HG03045 (cell line): ENCODE results near the gene ZNF630.
"Not testable (repeated sequence)": the region's sequence is repeated elsewhere in the genome, so short reads cannot be mapped to it uniquely, and the experiment has no call there.

ENCODE experiments used
- ATAC-seq: cut with Tn5 transposase; IDR thresholded peaks from one replicate; pipeline ENCODE4 v1.9.1; 2021; ENCODE audit warnings: mild to moderate bottlenecking, moderate library complexity; ENCODE audit not compliant: unreplicated experiment

The ZNF630 gene

DNA sequence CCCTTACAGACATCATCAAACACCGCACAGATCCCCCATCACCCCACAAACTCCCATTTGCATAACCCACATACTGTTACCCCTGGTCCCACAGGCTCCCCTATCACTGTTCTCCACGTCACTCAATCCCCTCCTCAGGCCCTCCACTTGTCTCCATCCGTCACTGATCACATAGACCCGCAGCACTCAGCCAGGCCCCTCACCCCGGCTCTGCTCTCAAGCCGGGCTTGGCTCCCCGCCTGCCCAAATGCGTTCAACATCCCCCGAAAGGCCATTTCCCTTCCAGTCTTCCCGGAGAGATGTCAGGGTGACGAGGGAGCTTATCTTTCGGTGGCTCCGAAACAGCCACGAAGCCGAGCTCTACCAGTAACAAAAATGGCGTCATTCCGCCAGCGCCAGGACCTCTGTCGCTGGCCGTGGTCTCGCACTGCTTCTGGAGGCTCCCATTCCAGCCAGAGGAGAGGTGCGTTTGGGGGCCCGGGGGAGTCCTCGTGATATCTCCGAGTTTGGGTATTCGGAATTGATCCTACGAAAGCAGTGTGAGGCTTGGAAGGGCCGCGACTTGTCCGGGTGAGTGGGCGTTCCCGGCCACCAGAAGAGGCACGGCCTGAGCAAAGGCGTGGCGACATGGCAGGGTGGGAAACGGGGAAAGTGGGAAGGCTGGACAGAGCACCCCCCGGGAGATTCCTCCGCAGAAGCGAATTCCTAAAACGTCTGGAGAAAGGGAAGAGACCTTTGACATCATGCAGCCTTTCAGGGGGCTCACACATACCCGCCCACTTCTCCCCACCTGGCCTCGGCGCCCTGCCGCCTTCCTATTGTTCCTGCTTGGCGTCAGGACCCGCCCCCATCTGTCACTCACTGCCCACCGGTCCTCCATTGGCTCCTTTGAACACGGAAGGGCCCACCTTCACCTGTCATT lies at the start of gene ZNF630:
Gene ZNF630 (minus strand): TSS at position 577 of the 922 bp plus-strand sequence. CDS start 4,754 bp downstream, outside the sequence.
- peak; percentile 90 for ATAC-seq

DNA sequence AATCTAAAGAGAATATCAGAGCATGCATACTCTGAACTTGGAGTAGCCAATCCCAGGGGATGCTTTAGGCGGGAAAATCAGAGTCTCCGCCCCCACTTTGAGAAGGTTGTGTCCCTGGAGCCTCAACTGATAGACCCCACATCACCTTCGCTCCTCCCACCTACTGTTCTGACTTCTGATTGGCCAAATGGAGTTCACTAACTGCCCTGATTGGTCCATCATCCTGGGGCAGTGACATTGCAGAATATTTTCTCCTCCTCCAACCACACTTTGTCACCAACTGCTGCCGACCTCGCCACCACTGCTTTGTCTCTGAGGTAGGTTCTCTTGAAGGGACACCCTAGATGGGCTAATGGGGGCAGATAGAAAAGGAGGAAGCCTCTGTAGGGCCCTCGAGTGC lies 36.3 kb upstream of the ZNF630 start:
- no peak for ATAC-seq

- ATAC-seq = no peak
Measured at GRCh38 chrX:48102874-48103374, 31.5 kb upstream of the ZNF630 start.

GRCh38 chrX:48101443-48101842 lies 30.0 kb upstream of the ZNF630 start:
- no peak for ATAC-seq

GRCh38 chrX:48092558-48092957 lies 21.1 kb upstream of the ZNF630 start:
- ATAC-seq = not testable (repeated sequence)

DNA sequence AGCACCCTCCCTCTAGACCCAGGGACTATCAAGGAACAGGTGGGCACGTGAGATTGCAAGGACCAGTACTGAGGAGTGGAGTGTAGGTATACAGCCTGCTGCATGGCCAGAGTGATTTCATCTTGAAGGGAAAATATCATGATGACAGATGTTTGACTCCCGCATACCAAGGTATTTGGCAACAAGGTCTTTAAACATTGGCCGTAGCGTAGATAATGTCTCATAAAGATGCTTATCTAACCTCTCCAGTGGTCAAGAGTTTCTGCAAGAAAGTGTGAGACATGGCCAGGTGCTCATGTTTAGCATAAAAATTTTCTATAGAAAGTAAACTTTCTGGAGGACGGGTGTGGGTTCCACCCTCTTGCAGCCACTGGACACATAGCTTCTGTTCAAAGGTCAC lies 18.7 kb upstream of the ZNF630 start:
- ATAC-seq = no peak

DNA sequence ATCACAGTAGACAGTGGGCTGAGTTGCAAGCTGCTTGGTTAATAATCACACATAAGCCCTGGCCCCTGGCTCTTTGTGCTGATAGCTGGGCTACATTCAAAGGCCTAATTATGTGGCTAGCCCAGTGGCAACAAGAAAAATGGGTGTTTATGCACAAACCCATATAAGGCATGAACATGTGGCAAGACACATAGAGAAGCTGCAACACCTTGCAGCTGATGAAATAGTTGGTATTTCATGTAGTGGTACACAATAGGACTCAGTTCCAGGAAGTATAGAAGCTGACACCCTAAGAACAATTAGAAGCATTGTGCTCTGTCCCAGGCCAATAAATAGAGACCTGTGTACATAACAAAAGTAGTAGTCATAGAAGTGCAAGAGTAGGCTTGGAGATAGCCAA lies 14.6 kb upstream of the ZNF630 start:
- ATAC-seq = no peak

- no peak for ATAC-seq
Measured at GRCh38 chrX:48083706-48084105, 12.3 kb upstream of the ZNF630 start.

DNA sequence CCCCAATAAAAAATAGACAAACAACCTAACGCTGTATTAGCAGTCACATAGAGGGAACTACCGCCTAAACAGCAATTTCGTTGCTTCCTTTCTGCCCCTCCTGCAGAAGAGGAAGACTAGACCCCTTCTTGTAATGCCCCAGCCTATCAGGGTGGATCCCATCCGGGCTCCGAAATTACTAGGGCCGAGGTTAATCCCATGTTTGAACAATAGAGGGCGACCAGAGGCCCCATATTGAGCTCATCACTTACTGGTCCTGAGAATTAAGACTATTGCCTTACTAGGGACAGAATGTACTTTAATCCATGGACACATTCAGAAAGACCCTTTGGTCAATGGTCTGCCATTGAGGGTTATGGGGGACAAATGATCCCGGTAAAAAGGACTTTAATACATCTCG lies 11.8 kb upstream of the ZNF630 start:
- no peak for ATAC-seq

DNA sequence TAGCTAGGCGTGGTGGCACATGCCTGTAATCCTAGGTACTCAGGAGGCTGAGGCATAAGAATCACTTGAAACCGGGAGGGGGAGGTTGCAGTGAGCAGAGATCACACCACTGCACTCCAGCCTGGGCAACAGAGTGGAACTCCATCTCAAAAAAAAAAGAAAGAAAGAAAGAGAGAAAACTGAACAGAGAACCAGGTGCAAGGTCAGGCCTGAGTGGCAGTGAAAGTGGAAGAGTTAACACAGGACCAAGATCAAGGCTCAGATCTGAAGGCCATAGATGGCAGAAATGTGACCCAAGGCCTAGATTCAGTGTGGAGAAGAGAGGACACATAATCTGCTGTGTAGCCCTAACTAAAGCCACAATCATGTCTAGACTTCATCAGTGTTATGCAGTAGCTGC lies 4.9 kb upstream of the ZNF630 start:
- no peak for ATAC-seq

- no peak for ATAC-seq
Measured at GRCh38 chrX:48071986-48072605, 656 bp upstream of the ZNF630 start.

DNA sequence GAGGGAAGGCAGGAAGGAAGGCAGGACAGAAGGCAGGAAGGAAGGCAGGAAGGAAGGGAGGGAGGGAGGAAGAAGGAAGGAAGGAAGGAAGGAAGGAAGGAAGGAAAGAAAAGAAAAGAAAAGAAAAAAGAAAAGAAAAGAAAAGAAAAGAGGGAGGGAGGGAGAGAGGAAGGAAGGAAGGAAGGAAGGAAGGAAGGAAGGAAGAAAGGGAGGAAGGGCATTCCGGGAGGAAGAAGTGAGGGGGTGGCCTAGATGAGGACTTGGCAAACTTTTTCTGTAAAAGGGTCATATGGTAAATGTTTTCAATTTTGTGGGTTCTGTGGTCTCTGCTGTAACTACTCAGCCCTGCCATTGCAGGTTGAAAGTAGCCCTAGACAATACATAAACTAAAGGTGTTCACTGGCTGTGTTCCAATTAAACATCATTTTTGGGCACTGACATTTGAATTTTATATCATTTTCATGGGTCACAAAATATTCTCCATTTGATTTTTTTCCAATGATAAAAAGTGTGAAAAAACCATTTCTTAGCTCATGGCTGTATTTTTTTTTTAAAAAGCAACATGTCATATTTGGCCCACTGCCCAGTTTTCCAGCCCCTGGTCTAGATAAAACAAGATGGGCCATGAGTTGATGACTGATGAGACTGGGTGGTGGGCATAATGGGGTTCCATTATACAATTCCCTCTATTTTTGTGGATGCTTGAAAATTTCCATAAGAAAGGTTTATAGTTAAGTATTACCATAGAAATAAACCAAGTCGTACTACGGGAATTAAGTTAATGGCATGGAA lies 3.1 kb downstream of the ZNF630 start:
- no peak for ATAC-seq

GRCh38 chrX:48064261-48064660 lies 7.2 kb downstream of the ZNF630 start:
- ATAC-seq = no peak

GRCh38 chrX:48059296-48059639 lies 12.2 kb downstream of the ZNF630 start:
- no peak for ATAC-seq

GRCh38 chrX:48058621-48059295 lies 12.7 kb downstream of the ZNF630 start:
- ATAC-seq = no peak

DNA sequence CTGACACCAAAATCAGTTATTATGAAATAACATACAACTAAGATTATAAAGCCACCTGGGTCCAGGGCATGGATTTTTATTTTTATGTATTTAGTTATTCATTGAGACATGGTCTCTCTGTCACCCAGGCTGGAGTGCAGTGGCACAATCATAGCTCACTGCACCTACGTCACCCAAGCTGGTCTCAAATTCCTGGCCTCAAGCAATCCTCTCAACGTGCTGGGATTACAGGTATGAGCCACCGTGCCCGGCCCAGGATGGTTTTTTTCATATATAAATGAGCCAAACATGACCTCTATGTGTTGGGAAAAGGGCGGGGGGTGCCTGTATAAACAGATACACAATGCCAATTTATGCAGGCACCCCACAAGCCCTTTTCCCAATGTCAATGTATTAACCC lies 24.6 kb downstream of the ZNF630 start:
- no peak for ATAC-seq

- no peak for ATAC-seq
Measured at GRCh38 chrX:48045410-48046311, 25.8 kb downstream of the ZNF630 start.

DNA sequence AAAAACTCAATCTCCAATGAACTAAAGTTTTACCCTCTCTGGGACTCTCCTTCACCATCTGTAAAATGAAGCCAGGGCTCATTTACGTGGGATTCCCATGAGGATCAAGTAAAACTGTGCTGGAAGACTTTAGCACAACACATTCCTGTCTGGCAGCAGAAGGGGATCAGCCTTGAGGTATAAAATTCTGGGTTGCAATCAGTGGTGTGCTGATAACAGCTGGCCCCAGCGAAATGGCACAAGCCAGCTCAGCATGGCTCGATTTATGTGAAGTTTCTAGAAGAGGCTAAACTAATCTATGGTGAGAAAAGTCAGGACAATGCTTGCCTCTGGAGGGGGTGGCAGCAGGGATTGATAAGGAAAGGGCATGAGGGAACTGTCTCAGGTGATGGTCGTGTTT lies 28.4 kb downstream of the ZNF630 start:
- no peak for ATAC-seq

- ATAC-seq = no peak
Measured at GRCh38 chrX:48035891-48036290, 35.5 kb downstream of the ZNF630 start.
